GM18502 (cell line): Measurements from ENCODE around the gene ARL3.

Source experiments
- ATAC-seq: cut with Tn5 transposase; IDR thresholded peaks from one replicate; pipeline ENCODE4 v1.9.1; 2021; ENCODE audit warnings: mild to moderate bottlenecking; ENCODE audit not compliant: unreplicated experiment, poor library complexity

ARL3 gene

DNA sequence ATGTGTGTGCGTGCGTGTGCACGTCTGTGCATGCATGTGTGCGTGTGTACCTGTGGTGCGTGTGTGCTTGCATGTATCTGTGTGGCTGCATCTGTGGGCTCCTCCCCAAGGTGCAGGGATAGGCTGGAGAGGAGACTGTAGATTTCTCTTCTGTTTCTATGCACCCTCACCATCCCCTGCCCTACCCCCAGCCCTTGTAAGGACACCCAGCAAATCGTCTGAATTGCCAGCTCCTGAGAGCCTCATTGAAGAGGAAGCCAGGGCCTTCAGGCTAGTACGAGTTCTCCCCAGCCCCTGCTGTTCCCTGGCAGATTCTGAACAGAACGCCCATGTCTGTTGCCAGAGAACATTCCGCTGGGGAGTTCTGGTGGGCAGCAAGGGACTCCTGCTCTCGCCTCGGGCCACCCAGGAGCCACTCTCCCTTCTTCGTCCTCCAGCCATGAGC lies 86.9 kb downstream of the ARL3 start:
- no peak for ATAC-seq

DNA sequence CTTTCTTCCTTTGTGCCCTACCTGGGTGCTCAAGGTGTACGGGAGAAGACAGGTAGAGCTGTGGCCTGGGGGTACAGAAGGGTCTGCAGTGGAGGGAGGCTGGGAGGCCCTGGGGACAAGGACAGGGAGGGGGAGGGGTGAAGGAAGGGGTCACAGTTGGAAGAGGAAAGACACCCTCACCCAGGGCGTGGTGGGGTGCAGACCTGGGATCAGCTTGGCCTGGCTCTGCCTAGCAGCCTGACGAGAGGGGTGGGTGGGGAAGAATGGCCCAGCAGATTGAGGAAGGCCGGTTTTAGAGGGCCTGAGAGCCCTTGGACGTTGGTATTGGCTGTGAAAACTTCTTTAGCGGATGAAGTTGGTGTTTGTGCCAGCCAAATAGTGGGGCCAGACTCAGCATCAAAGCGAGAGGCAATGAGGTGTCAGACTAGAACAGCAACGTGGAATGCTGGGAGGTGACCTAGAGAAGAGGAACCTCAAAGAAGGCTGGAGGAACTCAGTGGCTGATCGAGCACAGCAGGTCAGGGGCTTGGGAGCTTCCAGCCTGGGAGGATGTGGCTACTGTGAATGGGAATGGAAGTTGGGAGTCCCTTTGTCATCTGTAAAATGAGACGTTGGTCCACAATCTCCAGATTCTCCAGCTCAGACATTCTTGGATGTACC lies 88.0 kb downstream of the ARL3 start:
- no peak for ATAC-seq

DNA sequence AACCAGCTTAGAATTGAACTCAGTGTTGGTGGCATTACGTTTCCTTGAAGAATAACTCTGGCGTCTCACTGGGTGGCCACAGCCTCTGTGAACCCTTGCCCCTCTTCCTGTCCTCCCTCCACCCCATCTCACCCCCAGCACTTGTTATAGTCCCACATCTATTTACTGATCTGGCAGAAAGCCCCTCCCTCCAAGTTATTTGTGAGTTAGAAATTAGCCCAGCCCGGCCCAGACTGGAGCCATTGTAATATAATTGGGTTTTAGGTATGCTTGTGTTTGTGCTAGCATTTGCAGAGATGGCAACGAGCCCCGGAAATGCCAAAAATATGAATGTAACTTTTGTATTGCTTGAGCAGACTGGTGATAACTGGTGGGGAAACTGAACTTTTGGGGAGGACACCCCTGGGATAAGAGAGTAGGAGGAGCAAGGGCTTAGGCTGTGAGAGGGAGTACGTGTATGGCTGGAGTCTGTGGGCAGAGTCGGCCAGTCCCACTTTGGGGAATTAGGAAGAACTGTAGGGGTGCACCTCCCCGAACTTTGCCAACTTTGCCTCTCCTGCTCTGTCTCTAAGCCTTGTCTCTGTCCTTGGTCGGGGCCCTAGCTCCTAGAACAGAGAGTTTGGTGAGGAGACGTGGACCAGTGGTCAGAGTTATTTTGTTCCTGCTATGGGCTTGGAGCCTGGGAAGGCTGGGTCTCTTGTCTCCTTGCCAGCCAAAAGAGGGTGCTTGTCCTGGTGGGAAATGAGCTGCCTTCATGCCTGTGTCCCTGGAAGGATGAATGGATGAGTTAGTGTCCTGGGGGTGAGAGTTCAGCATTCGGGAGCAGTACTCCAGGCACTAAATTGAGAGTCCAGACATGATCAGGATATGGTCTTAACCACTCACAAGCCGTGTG lies 89.2 kb downstream of the ARL3 start:
- no peak for ATAC-seq

DNA sequence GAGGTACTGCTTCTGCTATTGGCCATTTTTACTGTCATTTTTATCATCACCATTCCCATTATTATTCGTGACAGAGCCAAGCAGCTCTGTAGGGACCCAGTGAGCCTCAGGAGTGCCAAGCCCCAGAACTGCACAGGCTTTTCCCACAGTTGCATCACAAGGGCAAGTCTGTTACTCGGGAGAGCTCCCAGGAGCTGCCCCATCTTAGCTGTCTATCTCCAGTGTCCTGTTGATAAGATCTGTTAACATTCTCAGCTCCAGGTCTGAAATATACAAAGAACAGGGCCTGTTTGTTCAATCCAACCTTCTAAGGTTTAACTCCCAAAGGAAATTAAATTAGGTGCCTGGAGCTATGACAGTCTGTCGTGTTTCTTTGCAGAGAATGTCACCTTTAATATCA lies 90.1 kb downstream of the ARL3 start:
- ATAC-seq = no peak
